Esophagus muscularis mucosa (tissue), 4 donors: ENCODE measurements around the gene SERPINA1. TPM values are rescaled to one million over a fixed set of nuclear protein-coding genes. Genes with fewer than 3 reads are reported as not detected.

Experiments
- DNase-seq: peaks from one replicate; pipeline ENCODE4 v3.0.0-alpha.2; 2017; ENCODE audit errors: extremely low spot score
- H3K27ac ChIP-seq, 4 donors: fragments of 200-600 bp; sonication (generic); replicated peaks in 1 of 4; 1 replicate in 3 of 4; 2 replicates in 1 of 4; pipeline ENCODE4 v1.5.1; 2016 to 2019; ENCODE audit warnings: mild to moderate bottlenecking in 1 of 4
- H3K27me3 ChIP-seq, 4 donors: fragments of 200-600 bp; sonication (generic); one replicate each; pipeline versions ENCODE4 v1.5.1 to v1.6.0; 2016 to 2019
- H3K36me3 ChIP-seq, 4 donors: fragments of 200-600 bp; sonication (generic); one replicate each; pipeline ENCODE4 v1.5.1; 2016 to 2019
- H3K4me1 ChIP-seq, 4 donors: fragments of 200-600 bp; sonication (generic); one replicate each; pipeline ENCODE4 v1.5.1; 2016 to 2019
- H3K4me3 ChIP-seq, 4 donors: fragments of 200-600 bp; sonication (generic); 1 replicate in 2 of 4; 2 replicates in 2 of 4; pipeline ENCODE4 v1.5.1; 2016 to 2019; ENCODE audit warnings: mild to moderate bottlenecking in 4 of 4, moderate library complexity in 1 of 4
- H3K9me3 ChIP-seq, 4 donors: fragments of 200-600 bp; sonication (generic); 1 replicate in 3 of 4; 2 replicates in 1 of 4; pipeline ENCODE4 v1.5.1; 2016 to 2019
- EP300 ChIP-seq: sonication (generic); formaldehyde crosslinking; IDR thresholded peaks from one replicate; pipeline ENCODE4 v1.6.1; 2017; ENCODE audit warnings: antibody characterized with exemption
- POLR2A ChIP-seq: fragments of 450-650 bp; IDR thresholded peaks from one replicate; pipeline ENCODE4 v1.6.1; 2017; ENCODE audit warnings: antibody characterized with exemption, moderate library complexity, mild to moderate bottlenecking, low read depth
- POLR2AphosphoS5 ChIP-seq, 2 donors: sonication (generic); formaldehyde crosslinking; IDR thresholded peaks; one replicate each; pipeline ENCODE4 v1.6.1; 2017; ENCODE audit warnings: antibody characterized with exemption in 2 of 2
- WGBS: methylation state at CpG from one replicate; pipeline ENCODE4 v1.1.5; 2018; 5-methylcytosine and 5-hydroxymethylcytosine counted together
- intact Hi-C: fragments of 100-400 bp; cut with DNase I; formaldehyde crosslinking; loops from one replicate; pipeline ENCODE4 v1.15.1; 2023
- total RNA-seq, 4 donors: library from RNA; depleted of rRNA; stranded (reverse); fragments of >200 nt; gene quantifications; one replicate each; pipeline versions ENCODE4 v1.1.0 to v1.2.1, GENCODE V29; 2016
- TF ChIP-seq, protein P1 (sequence below), 3 experiments: fragments of 200-600 bp in 2 of 3; fragments of 450-650 bp in 1 of 3; sonication (generic) in 2 of 3; IDR thresholded peaks; one replicate each; pipeline ENCODE4 v1.5.1; 2017 to 2019; ENCODE audit warnings: antibody characterized with exemption in 3 of 3, mild to moderate bottlenecking in 2 of 3, moderate library complexity in 1 of 3

SERPINA1 gene
- total RNA-seq = 10 to 100 TPM in 1 of 4 donors, 1 to 10 TPM in 3; 1.7 to 20.2 (median 2.2) TPM

DNA sequence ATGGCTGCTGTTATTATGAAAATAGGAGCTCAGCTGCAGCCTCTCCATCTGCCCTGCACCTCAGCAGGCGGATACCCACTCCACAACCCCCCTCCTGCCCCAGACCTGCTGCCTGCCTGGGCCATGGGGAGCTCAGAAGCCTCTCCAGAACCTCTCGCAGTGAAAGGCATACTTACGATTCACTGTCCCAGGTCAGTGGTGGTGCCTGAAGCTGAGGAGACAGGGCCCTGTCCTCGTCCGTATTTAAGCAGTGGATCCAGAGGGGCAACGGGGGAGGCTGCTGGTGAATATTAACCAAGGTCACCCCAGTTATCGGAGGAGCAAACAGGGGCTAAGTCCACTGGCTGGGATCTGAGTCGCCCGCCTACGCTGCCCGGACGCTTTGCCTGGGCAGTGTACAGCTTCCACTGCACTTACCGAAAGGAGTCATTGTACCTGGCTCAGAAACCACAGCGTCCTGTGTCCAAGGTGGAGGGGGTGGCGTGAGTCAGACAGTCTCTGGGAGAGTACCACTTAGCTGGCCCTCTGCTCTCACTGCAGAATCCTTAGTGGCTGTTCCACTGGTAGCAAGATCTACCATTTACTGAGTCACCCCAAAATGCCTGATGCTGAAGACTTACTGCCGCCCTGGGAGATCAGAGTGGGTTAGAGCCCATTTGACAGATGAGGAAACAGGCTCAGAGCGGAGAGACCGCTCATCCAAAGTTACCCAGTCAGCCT is at the start of gene SERPINA1:
SERPINA1 (minus strand) TSS at position 219 of the 720 bp plus-strand sequence. CDS start 5,365 bp downstream, outside the sequence.
- no peak for TF ChIP-seq POLR2AphosphoS5 (IDR thresholded peaks at IDR 0.05)
- TF ChIP-seq, protein P1, sequence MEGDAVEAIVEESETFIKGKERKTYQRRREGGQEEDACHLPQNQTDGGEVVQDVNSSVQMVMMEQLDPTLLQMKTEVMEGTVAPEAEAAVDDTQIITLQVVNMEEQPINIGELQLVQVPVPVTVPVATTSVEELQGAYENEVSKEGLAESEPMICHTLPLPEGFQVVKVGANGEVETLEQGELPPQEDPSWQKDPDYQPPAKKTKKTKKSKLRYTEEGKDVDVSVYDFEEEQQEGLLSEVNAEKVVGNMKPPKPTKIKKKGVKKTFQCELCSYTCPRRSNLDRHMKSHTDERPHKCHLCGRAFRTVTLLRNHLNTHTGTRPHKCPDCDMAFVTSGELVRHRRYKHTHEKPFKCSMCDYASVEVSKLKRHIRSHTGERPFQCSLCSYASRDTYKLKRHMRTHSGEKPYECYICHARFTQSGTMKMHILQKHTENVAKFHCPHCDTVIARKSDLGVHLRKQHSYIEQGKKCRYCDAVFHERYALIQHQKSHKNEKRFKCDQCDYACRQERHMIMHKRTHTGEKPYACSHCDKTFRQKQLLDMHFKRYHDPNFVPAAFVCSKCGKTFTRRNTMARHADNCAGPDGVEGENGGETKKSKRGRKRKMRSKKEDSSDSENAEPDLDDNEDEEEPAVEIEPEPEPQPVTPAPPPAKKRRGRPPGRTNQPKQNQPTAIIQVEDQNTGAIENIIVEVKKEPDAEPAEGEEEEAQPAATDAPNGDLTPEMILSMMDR (IDR thresholded peaks at IDR 0.05) = no peak
- no peak for TF ChIP-seq EP300
- TF ChIP-seq POLR2A = no peak
- Histone ChIP-seq H3K27ac (no peak within 1 kb of the TSS), H3K36me3 (no peaks in the 10 kb centered on the region), H3K9me3 (no peaks in the 10 kb centered on the region), H3K4me3 (no peak within 1 kb of the TSS), H3K4me1 (peaks cover 0 to 29% (median 10%) of the 10 kb centered on the region in 4 donors), H3K27me3 (peaks cover 0 to 12% (median 0%) of the 10 kb centered on the region in 4 donors)
- 89% methylated on average over 10 of the region's 18 CpGs for WGBS
- intact Hi-C loops = no loop called here
- DNase-seq = no peak

DNA sequence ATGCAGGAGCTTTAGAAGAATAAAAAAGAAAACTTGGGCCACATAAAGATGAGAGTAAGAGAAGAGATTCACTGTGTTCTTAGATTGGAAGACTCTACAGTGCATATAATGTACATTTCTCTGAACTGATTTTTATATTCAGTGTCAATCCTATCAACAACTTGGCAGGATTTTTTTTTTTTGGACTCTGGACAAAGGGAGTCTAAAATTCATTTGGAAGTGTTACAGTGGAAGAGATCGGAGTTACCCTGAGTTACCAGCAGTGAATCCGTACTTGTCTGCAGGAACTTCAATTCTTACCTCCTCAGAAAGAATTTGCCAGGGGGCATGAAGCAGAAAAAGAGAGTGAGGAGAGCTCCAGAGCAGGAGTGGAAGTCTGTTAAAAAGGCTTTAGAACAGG is 40.2 kb upstream of the SERPINA1 start:
- intact Hi-C loops = no loop called here
- Histone ChIP-seq H3K27me3 (peaks cover 0 to 31% (median 0%) of the 10 kb centered on the region in 4 donors), H3K36me3 (no peaks in the 10 kb centered on the region), H3K4me1 (no peaks in the 10 kb centered on the region), H3K4me3 (no peak overlapping the region), H3K9me3 (peaks cover 0 to 6% (median 0%) of the 10 kb centered on the region in 4 donors), H3K27ac (no peak overlapping the region)
- TF ChIP-seq EP300 = no peak
- TF ChIP-seq POLR2A = no peak
- TF ChIP-seq POLR2AphosphoS5 (IDR thresholded peaks at IDR 0.05) = no peak
- TF ChIP-seq, protein P1 (IDR thresholded peaks at IDR 0.05) = no peak
- no peak for DNase-seq
- WGBS = 61% methylated on average over 2 of the region's 2 CpGs

DNA sequence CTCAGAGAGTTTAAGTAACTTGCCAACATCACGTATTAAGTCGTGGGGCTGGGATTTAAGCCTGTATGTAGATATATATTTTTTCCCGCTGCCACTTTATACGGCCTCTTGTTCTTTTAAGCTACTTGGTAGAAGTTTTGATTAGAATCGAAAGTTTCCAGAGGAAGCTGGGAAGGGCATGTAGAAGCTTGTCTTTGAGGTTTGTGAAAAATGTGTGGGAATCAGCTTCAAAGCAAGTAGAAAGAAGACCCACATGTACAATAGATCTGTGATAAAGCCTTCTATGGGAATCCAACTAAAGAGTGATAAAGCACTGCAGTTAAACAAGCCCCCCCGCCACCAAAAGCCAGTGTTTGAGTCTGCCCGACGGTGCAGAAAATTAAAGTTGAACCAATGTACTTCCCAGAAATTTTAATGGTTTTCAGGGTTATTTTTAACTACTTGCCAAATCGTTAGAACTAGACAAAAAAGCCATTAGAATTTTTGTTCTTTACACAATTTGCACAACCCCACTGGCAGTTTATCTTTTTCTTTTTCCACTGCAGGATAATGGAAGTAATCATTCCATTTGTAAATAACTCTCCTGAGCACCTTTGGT is 38.7 kb upstream of the SERPINA1 start:
- H3K36me3 ChIP-seq = no peaks in the 10 kb centered on the region
- no peaks in the 10 kb centered on the region for H3K4me1 ChIP-seq
- no peak overlapping the region for H3K27ac ChIP-seq
- intact Hi-C loops = no loop called here
- no peak for DNase-seq
- H3K9me3 ChIP-seq = peaks cover 0 to 6% (median 0%) of the 10 kb centered on the region in 4 donors
- peaks cover 0 to 29% (median 0%) of the 10 kb centered on the region in 4 donors for H3K27me3 ChIP-seq
- TF ChIP-seq, protein P1 (IDR thresholded peaks at IDR 0.05) = no peak
- TF ChIP-seq POLR2A (no peak), EP300 (no peak), POLR2AphosphoS5 (IDR thresholded peaks at IDR 0.05) (no peak)
- 83% methylated on average over 9 of the region's 9 CpGs for WGBS
- no peak overlapping the region for H3K4me3 ChIP-seq

DNA sequence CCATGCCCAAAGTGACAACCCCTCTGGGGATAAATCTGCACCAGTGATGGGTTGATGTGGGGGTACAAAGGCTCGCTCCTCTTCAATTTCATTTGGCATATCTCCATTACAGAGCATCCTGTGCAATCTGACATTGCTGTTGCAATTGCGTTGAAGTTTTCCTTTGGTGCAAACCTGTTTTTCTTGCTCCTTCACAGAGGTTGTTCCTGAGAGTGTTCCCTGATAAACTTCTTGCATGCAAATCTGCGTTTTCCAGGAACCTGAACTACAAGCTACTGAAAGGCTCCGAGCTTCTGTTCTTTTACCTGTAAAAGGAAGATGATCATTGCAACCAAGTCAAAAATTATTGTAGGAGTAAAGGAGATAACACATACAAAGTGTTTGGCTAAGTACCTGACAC is 38.1 kb upstream of the SERPINA1 start:
- WGBS = 80% methylated on average over 4 of the region's 4 CpGs

More for the DNA sequence above, 38.1 kb upstream of the SERPINA1 start:
- intact Hi-C loops = no loop called here
- no peak overlapping the region for H3K4me3 ChIP-seq
- no peak for TF ChIP-seq POLR2AphosphoS5 (IDR thresholded peaks at IDR 0.05)
- TF ChIP-seq POLR2A = no peak
- TF ChIP-seq, protein P1 (IDR thresholded peaks at IDR 0.05) = no peak
- no peak for TF ChIP-seq EP300
- DNase-seq = no peak
- H3K9me3 ChIP-seq = peaks cover 0 to 6% (median 0%) of the 10 kb centered on the region in 4 donors
- H3K27ac ChIP-seq = no peak overlapping the region
- peaks cover 0 to 29% (median 0%) of the 10 kb centered on the region in 4 donors for H3K27me3 ChIP-seq
- no peaks in the 10 kb centered on the region for H3K4me1 ChIP-seq
- no peaks in the 10 kb centered on the region for H3K36me3 ChIP-seq
